ENCODE measurements around the gene SPATS2.

- TF ChIP-seq CTCF (IDR thresholded peaks at IDR 0.05) (no peak), POLR2A (IDR thresholded peaks at IDR 0.05) (no peak), EP300 (IDR thresholded peaks at IDR 0.05; ENCODE audit: low read depth) (no peak)
Observed at GRCh38 chr12:49519574-49519936, 152.3 kb downstream of the SPATS2 start.

Measured in transverse colon (tissue), 3 donors.